ENCODE data around the gene S100A16.
"Not testable (repeated sequence)": the region's sequence is repeated elsewhere in the genome, so short reads cannot be mapped to it uniquely, and the experiment has no call there.

The S100A16 gene

GRCh38 chr1:153583976-153584375, 29.0 kb downstream of the S100A16 start:
- no peak overlapping the region for H3K4me3 ChIP-seq (ENCODE audit: low read depth, low read length)
- no peak for TF ChIP-seq CTCF (IDR thresholded peaks at IDR 0.05; ENCODE audit: control insufficient read depth, extremely low read depth, insufficient read depth)
- DNase-seq (ENCODE audit: low read depth) = no peak

- not testable (repeated sequence) for H3K4me3 ChIP-seq (ENCODE audit: low read depth, low read length); DNase-seq (ENCODE audit: low read depth)
Measured at GRCh38 chr1:153583514-153583913, 29.4 kb downstream of the S100A16 start.

- DNase-seq (ENCODE audit: low read depth); H3K4me3 ChIP-seq (ENCODE audit: low read depth, low read length): not testable (repeated sequence)
Measured at GRCh38 chr1:153582836-153583235, 30.1 kb downstream of the S100A16 start.

- no peak for TF ChIP-seq CTCF (IDR thresholded peaks at IDR 0.05; ENCODE audit: control insufficient read depth, extremely low read depth, insufficient read depth)
Measured at GRCh38 chr1:153578936-153579335, 34.0 kb downstream of the S100A16 start.

GRCh38 chr1:153578490-153578889, 34.4 kb downstream of the S100A16 start:
- DNase-seq (ENCODE audit: low read depth) = no peak
- H3K4me3 ChIP-seq (ENCODE audit: low read depth, low read length) = no peak overlapping the region
- no peak for TF ChIP-seq CTCF (IDR thresholded peaks at IDR 0.05; ENCODE audit: control insufficient read depth, extremely low read depth, insufficient read depth)

More at GRCh38 chr1:153578936-153579335, 34.0 kb downstream of the S100A16 start:
- H3K4me3 ChIP-seq (ENCODE audit: low read depth, low read length) = no peak overlapping the region
- no peak for DNase-seq (ENCODE audit: low read depth)

- H3K4me3 ChIP-seq (ENCODE audit: low read depth, low read length) = no peak overlapping the region
- no peak for DNase-seq (ENCODE audit: low read depth)
- TF ChIP-seq CTCF (IDR thresholded peaks at IDR 0.05; ENCODE audit: control insufficient read depth, extremely low read depth, insufficient read depth) = no peak
Measured at GRCh38 chr1:153577624-153578051, 35.3 kb downstream of the S100A16 start.

- TF ChIP-seq CTCF (IDR thresholded peaks at IDR 0.05; ENCODE audit: control insufficient read depth, extremely low read depth, insufficient read depth) = no peak
- H3K4me3 ChIP-seq (ENCODE audit: low read depth, low read length) = no peak overlapping the region
- no peak for DNase-seq (ENCODE audit: low read depth)
Measured at GRCh38 chr1:153577138-153577537, 35.8 kb downstream of the S100A16 start.

GRCh38 chr1:153575497-153575896, 37.4 kb downstream of the S100A16 start:
- DNase-seq (ENCODE audit: low read depth); H3K4me3 ChIP-seq (ENCODE audit: low read depth, low read length): not testable (repeated sequence)

GRCh38 chr1:153575081-153575491, 37.9 kb downstream of the S100A16 start:
- H3K4me3 ChIP-seq (ENCODE audit: low read depth, low read length); DNase-seq (ENCODE audit: low read depth): not testable (repeated sequence)

All from LNCaP clone FGC (cell line).